PC-9 (cell line): Measurements from ENCODE around the gene RNF20. TPM values are rescaled to one million over a fixed set of nuclear protein-coding genes. Genes with fewer than 3 reads are reported as not detected.

ENCODE experiments used
- Bru-seq: library from RNA; stranded (reverse); fragments of 400-500 nt; gene quantifications from one replicate; lab custom pipeline; 2021; lab: Mats Ljungman, UMichigan
- BruChase-seq, 2 experiments: library from RNA; stranded (reverse); fragments of 400-500 nt; gene quantifications; one replicate each; lab custom pipeline; 2021; lab: Mats Ljungman, UMichigan
- BruUV-seq: library from RNA; stranded (reverse); fragments of 400-500 nt; replicated peaks from 2 replicates; lab custom pipeline; 2021; lab: Mats Ljungman, UMichigan
- CTCF ChIA-PET: fragments of 300-600 bp; sonication (Branson Sonifier 250); formaldehyde crosslinking; loops from one replicate; lab custom pipeline; 2022; ENCODE audit warnings: antibody characterized with exemption; lab: Charles Lee
- POLR2A ChIA-PET: fragments of 300-600 bp; sonication (Branson Sonifier 250); formaldehyde crosslinking; loops from one replicate; lab custom pipeline; 2022; ENCODE audit warnings: antibody characterized with exemption; ENCODE audit not compliant: unreplicated experiment; lab: Charles Lee
- DNase-seq, 2 experiments: peaks; one replicate each; pipeline versions ENCODE4 v3.0.0 to v3.0.0-alpha.2; 2015 to 2022; ENCODE audit warnings: mixed read lengths in 1 of 2
- H2AFZ ChIP-seq: fragments of 200-600 bp; sonication (generic); 2 replicates; pipeline ENCODE4 v1.8.1; 2017; ENCODE audit warnings: antibody characterized with exemption
- H3F3A ChIP-seq: fragments of 200-600 bp; sonication (generic); 2 replicates; pipeline ENCODE4 v1.8.1; 2017; ENCODE audit warnings: antibody characterized with exemption, mild to moderate bottlenecking, low read depth; ENCODE audit not compliant: insufficient read depth
- H3K27ac ChIP-seq: fragments of 200-600 bp; sonication (generic); 2 replicates; pipeline ENCODE4 v1.6.1; 2016; ENCODE audit warnings: mixed run types
- H3K27me3 ChIP-seq: fragments of 200-600 bp; sonication (generic); 2 replicates; pipeline ENCODE4 v1.6.1; 2016; ENCODE audit warnings: low read depth, mixed run types; ENCODE audit not compliant: insufficient read depth
- H3K36me3 ChIP-seq: fragments of 200-600 bp; sonication (generic); 2 replicates; pipeline ENCODE4 v1.6.1; 2016; ENCODE audit warnings: low read depth, mixed run types
- H3K4me1 ChIP-seq: fragments of 200-600 bp; sonication (generic); replicated peaks from 2 replicates; pipeline ENCODE4 v1.6.1; 2016; ENCODE audit warnings: mixed run types; ENCODE audit not compliant: insufficient read depth
- H3K4me2 ChIP-seq: fragments of 200-600 bp; sonication (generic); 2 replicates; pipeline ENCODE4 v1.6.1; 2017; ENCODE audit warnings: mixed run types
- H3K4me3 ChIP-seq: fragments of 200-600 bp; sonication (generic); 2 replicates; pipeline ENCODE4 v1.6.1; 2016; ENCODE audit warnings: mixed run types
- H3K79me2 ChIP-seq: fragments of 200-600 bp; sonication (generic); 2 replicates; pipeline ENCODE4 v1.6.1; 2017; ENCODE audit warnings: low read depth, mixed run types
- H3K9me2 ChIP-seq: fragments of 200-600 bp; sonication (generic); 2 replicates; pipeline ENCODE4 v1.8.1; 2017; ENCODE audit warnings: mild to moderate bottlenecking; ENCODE audit not compliant: insufficient read depth
- H3K9me3 ChIP-seq: fragments of 200-600 bp; sonication (generic); 2 replicates; pipeline ENCODE4 v1.8.1; 2016; ENCODE audit warnings: low read depth; ENCODE audit not compliant: insufficient read depth
- H4K20me1 ChIP-seq: fragments of 200-600 bp; sonication (generic); 2 replicates; pipeline ENCODE4 v1.8.1; 2017; ENCODE audit not compliant: insufficient read depth
- EZH2 ChIP-seq: fragments of 200-600 bp; sonication (generic); IDR thresholded peaks from 2 replicates; pipeline ENCODE4 v1.8.0; 2017; ENCODE audit warnings: antibody characterized with exemption, low read depth
- intact Hi-C: fragments of 100-400 bp; cut with micrococcal nuclease; formaldehyde crosslinking; loops from one replicate; pipeline ENCODE4 v1.10.0; 2022; ENCODE audit not compliant: unreplicated experiment
- long read RNA-seq: library from polyadenylated mRNA; stranded (forward); transcript quantifications from one replicate; pipeline ENCODE4 v2.0.0, GENCODE V29; 2022
- total RNA-seq: library from RNA; stranded (reverse); gene quantifications from 2 replicates; pipeline ENCODE4 v1.2.3, GENCODE V29; 2021
- TF ChIP-seq, protein P1 (sequence below): fragments of 200-600 bp; sonication (generic); conservative IDR thresholded peaks from 2 replicates; pipeline ENCODE4 v1.6.1; 2017; ENCODE audit warnings: mixed run types, antibody characterized with exemption, mild to moderate bottlenecking, moderate library complexity

The RNF20 gene, protein sequence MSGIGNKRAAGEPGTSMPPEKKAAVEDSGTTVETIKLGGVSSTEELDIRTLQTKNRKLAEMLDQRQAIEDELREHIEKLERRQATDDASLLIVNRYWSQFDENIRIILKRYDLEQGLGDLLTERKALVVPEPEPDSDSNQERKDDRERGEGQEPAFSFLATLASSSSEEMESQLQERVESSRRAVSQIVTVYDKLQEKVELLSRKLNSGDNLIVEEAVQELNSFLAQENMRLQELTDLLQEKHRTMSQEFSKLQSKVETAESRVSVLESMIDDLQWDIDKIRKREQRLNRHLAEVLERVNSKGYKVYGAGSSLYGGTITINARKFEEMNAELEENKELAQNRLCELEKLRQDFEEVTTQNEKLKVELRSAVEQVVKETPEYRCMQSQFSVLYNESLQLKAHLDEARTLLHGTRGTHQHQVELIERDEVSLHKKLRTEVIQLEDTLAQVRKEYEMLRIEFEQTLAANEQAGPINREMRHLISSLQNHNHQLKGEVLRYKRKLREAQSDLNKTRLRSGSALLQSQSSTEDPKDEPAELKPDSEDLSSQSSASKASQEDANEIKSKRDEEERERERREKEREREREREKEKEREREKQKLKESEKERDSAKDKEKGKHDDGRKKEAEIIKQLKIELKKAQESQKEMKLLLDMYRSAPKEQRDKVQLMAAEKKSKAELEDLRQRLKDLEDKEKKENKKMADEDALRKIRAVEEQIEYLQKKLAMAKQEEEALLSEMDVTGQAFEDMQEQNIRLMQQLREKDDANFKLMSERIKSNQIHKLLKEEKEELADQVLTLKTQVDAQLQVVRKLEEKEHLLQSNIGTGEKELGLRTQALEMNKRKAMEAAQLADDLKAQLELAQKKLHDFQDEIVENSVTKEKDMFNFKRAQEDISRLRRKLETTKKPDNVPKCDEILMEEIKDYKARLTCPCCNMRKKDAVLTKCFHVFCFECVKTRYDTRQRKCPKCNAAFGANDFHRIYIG
- total RNA-seq (55.8 and 58.7 TPM in 2 replicates), Bru-seq, nascent RNA (percentile 79 among the genes with signal in this experiment), BruChase-seq, experiment 1, labeled RNA remaining after a 2-hour chase (percentile 78 among the genes with signal in this experiment), BruChase-seq, experiment 2, labeled RNA remaining after a 6-hour chase (percentile 84 among the genes with signal in this experiment)
- long read RNA-seq, transcript RNF20-202 (20 exons, 3,940 nt) = major isoform, 30 of 39 reads
- long read RNA-seq, partial matches to known transcripts = 4 of 39 reads
- long read RNA-seq, other reads (novel, unspliced or antisense) = 5 of 39 reads

DNA sequence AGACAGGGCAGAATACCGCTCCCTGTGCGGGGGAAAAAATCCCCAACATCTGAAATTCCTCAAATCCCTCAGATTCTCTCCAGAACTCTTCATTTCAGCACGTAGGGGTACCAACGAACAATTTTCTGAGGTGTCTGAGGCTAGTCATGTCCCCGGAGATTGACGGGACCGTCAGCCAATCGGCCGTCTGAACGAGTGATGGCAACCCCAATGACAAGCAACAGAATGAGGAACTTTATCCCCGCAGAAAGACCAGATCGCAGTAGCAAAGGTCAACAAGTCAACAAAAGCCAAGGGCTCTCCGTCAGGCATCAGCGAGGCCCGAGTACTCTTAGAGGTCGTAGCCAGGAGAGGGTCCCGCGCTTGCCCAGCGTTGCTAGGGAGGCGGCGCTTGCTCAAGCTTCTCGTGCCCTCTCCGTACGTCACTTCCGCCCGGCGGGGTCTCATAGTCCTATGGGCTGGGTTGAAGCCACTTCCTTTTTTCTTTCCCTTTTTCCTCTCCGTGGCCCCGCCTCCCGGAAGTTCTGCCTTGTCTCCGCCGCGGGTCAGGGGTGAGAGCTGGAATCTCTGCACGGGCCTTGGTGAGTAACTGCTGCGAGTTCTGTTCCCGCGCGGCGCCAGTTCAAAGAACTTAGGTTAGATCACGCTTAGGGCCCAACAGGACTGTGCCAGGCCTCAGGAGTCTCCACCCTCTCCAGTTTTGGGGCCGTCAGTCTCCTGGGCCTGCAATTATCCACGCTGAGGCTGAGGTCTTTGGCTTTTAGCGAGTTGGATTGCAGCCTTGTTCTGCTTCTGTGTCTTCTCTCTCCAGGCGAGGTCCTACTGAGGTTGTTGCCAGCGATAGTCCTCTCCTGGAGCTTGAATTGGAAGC, at the start of gene RNF20:
RNF20 (plus strand) TSS at position 520 of the 871 bp plus-strand sequence. CDS start 1,571 bp downstream, outside the sequence.
- H3K9me2 ChIP-seq = no peaks in the 10 kb centered on the region
- no peaks in the 10 kb centered on the region for H4K20me1 ChIP-seq
- H3K4me2 ChIP-seq = peak within 1 kb of the TSS; percentile 90
- peaks cover 34% of the 10 kb centered on the region for H3K79me2 ChIP-seq
- H3K36me3 ChIP-seq = peaks cover 7% of the 10 kb centered on the region
- intact Hi-C loops = loop anchor here (1.0 to 2.0 kb wide), 3 partner anchors 85 to 935 kb away; partner anchors contain the start of genes MRPL50 and ZNF189
- DNase-seq = peak; percentile 96 to 98
- TF ChIP-seq, protein P1, sequence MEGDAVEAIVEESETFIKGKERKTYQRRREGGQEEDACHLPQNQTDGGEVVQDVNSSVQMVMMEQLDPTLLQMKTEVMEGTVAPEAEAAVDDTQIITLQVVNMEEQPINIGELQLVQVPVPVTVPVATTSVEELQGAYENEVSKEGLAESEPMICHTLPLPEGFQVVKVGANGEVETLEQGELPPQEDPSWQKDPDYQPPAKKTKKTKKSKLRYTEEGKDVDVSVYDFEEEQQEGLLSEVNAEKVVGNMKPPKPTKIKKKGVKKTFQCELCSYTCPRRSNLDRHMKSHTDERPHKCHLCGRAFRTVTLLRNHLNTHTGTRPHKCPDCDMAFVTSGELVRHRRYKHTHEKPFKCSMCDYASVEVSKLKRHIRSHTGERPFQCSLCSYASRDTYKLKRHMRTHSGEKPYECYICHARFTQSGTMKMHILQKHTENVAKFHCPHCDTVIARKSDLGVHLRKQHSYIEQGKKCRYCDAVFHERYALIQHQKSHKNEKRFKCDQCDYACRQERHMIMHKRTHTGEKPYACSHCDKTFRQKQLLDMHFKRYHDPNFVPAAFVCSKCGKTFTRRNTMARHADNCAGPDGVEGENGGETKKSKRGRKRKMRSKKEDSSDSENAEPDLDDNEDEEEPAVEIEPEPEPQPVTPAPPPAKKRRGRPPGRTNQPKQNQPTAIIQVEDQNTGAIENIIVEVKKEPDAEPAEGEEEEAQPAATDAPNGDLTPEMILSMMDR = no peak
- no peak for TF ChIP-seq EZH2
- ChIA-PET CTCF (interaction anchor here (0.7 to 1.4 kb wide), 2 partner anchors 84 to 1181 kb away, joined by 3 to 4 read pairs; partner anchors contain the start of gene TEX10), POLR2A (no interaction called here)
- TSS peak; percentile 78 for BruUV-seq
- H3K27ac ChIP-seq = peak within 1 kb of the TSS; percentile 65
- H3K9me3 ChIP-seq = no peaks in the 10 kb centered on the region
- peaks cover 9% of the 10 kb centered on the region for H3K4me1 ChIP-seq
- H3K27me3 ChIP-seq = no peaks in the 10 kb centered on the region
- H2AFZ ChIP-seq = peak within 1 kb of the TSS; percentile 93
- peaks cover 4% of the 10 kb centered on the region; the same call in 1 of the 2 replicates for H3F3A ChIP-seq
- H3K4me3 ChIP-seq = peak within 1 kb of the TSS; percentile 63

DNA sequence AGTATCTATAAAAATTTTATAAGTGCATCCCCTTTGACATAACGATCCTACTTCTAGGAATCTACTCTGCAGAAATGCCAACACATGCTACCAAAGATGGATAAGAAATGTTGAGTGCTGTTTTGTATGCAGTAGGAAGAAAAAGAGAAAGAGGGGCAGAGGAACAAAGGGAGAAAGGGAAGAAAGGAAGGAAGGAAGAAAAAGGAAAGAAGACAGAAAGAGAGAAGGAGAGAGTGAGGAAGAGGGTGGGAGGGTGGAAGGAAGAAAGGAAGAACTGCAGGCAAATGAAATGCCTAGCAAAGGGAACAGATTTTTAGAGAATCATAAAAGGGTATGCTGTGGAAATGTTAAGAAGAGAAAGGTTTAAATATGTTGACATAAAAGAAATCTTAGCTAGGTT, 49.6 kb upstream of the RNF20 start:
- H3K27ac ChIP-seq = no peak overlapping the region
- H3K4me2 ChIP-seq = no peak overlapping the region
- BruUV-seq = no TSS peak
- H3F3A ChIP-seq = no peaks in the 10 kb centered on the region
- no peaks in the 10 kb centered on the region for H4K20me1 ChIP-seq
- no peaks in the 10 kb centered on the region for H3K36me3 ChIP-seq
- H3K4me3 ChIP-seq = no peak overlapping the region
- intact Hi-C loops = no loop called here
- no peaks in the 10 kb centered on the region for H3K9me3 ChIP-seq
- CTCF ChIA-PET = no interaction called here
- no peak for DNase-seq
- H3K79me2 ChIP-seq = no peaks in the 10 kb centered on the region
- no peaks in the 10 kb centered on the region for H3K27me3 ChIP-seq
- POLR2A ChIA-PET = no interaction called here
- no peaks in the 10 kb centered on the region for H3K4me1 ChIP-seq
- TF ChIP-seq, protein P1 = no peak
- TF ChIP-seq EZH2 = no peak
- H3K9me2 ChIP-seq = no peaks in the 10 kb centered on the region
- H2AFZ ChIP-seq = no peak overlapping the region
